ENCODE data around the gene MYO15A.

Gene MYO15A

GRCh38 chr17:18132711-18133110 is 24.2 kb downstream of the MYO15A start:
- DNase-seq, result no peak

- DNase-seq, result no peak
Observed at GRCh38 chr17:18136357-18136756, 27.8 kb downstream of the MYO15A start.

DNA sequence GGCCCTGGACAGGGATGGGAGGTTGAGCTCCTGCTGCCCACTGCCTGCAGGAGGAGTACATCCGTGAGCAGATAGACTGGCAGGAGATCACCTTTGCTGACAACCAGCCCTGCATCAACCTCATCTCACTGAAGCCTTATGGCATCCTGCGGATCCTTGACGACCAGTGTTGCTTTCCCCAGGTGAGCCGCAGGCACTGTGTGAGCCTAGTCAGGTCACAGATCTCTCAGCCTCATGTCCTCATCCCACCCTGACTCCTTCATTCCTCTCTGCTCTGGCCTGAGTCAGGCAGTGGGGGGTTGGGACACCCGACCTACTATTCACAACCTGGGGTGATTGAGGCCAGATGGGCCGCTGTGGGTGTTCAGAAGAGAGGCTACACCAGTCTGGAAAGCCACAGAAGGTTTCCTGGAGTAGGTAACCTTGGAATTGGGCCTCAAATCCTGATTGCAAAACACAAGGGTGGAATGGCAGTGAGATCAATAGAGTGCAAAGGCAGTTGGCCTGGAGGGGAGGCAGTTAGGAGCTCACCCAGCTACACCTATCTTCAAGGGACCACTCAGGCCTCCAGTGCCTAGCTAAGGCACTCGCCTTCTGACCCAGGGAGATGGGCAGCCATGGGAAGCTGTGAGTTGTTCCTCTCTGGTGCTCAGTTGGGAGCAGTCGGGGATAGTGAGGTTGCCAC is 29.7 kb downstream of the MYO15A start:
- DNase-seq, result no peak

DNA sequence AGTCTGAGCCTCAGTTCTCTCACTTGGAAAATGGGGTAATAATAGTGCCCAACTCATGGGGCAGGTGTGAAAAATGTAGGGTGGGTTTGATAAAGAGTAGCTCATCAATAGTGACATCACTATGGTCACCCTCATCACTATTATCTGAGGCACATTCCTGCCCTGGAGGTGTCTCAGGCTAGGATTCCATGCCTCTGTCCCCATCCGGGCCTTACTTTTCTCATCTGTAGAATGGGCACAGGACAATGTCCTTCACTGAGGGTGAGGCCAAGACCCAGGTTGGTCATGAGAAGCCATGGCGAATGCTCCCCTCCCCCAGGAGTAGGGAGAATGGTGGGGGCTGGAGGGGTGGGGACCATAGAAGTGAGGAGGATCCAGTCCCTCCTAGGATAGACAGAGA is 30.5 kb downstream of the MYO15A start:
- no peak for DNase-seq

GRCh38 chr17:18139498-18139897 is 30.9 kb downstream of the MYO15A start:
- DNase-seq, result no peak

DNA sequence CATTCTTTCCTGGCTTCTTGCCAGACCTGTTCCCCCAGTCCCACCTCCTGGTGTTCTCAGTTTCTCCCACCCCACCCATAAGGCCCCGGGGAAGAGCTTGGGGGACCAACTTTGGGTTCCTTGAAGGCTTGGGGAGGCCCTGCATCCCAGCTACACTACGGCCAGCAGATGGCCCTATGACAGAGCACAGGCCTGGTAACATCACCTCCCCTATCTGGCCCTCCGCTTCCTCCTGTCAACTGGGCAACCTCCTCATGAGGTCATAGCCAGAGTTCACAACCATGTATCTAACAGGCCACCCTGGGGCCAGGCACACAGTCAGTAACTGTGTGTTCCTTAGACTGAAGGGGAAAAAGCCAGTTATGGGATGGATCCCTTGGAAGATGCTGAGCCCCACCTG is 31.4 kb downstream of the MYO15A start:
- DNase-seq, result peak; percentile 33 to 60

- DNase-seq, result no peak
Observed at GRCh38 chr17:18140648-18141047, 32.1 kb downstream of the MYO15A start.

- peak; percentile 28 to 70 for DNase-seq
Observed at GRCh38 chr17:18141210-18141803, 32.8 kb downstream of the MYO15A start.

- no peak for DNase-seq
Observed at GRCh38 chr17:18142417-18142816, 33.9 kb downstream of the MYO15A start.

GRCh38 chr17:18143044-18143936 is 34.7 kb downstream of the MYO15A start:
- peak; percentile 50 to 69 for DNase-seq

- no peak for DNase-seq
Observed at GRCh38 chr17:18144261-18144660, 35.7 kb downstream of the MYO15A start.

GRCh38 chr17:18144855-18145254 is 36.3 kb downstream of the MYO15A start:
- DNase-seq, result no peak

GRCh38 chr17:18145811-18146210 is 37.3 kb downstream of the MYO15A start:
- DNase-seq, result no peak

GRCh38 chr17:18146259-18146658 is 37.7 kb downstream of the MYO15A start:
- no peak for DNase-seq

GRCh38 chr17:18146980-18147379 is 38.4 kb downstream of the MYO15A start:
- DNase-seq, result no peak

DNA sequence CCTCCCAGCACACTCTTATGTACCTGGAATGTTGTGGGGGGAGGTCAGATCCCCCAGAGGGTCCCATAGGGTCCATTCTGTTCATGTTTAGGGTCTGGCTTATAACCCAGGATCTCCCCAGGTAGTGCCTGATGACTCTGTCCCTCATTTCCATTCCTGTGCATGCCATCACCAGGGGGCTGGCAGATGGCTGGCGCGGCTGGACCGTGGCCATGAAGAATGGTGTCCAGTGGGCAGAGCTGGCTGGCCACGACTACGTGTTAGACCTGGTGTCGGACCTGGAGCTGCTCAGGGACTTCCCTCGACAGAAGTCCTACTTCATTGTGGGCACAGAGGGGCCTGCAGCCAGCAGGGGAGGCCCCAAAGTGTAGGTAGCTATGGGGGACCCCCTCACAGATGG is 40.0 kb downstream of the MYO15A start:
- DNase-seq, result no peak

- DNase-seq, result no peak
Observed at GRCh38 chr17:18151290-18151689, 42.7 kb downstream of the MYO15A start.

DNA sequence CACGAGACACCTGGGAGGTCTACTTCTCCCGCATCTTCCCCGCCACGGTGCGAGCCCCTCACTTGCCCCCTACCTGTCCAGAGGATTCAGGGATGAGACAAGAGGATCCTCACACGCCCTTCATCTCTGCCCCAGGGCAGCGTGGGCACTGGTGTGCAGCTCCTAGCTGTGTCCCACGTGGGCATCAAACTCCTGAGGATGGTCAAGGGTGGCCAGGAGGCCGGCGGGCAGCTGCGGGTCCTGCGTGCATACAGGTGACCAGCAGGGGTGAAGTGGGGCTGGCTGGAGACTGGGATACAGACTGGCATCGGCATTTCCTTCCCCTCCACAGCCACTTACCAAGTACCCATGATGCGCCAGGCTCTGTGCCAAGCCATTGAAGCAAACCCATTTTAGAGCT is 46.6 kb downstream of the MYO15A start:
- no peak for DNase-seq

DNA sequence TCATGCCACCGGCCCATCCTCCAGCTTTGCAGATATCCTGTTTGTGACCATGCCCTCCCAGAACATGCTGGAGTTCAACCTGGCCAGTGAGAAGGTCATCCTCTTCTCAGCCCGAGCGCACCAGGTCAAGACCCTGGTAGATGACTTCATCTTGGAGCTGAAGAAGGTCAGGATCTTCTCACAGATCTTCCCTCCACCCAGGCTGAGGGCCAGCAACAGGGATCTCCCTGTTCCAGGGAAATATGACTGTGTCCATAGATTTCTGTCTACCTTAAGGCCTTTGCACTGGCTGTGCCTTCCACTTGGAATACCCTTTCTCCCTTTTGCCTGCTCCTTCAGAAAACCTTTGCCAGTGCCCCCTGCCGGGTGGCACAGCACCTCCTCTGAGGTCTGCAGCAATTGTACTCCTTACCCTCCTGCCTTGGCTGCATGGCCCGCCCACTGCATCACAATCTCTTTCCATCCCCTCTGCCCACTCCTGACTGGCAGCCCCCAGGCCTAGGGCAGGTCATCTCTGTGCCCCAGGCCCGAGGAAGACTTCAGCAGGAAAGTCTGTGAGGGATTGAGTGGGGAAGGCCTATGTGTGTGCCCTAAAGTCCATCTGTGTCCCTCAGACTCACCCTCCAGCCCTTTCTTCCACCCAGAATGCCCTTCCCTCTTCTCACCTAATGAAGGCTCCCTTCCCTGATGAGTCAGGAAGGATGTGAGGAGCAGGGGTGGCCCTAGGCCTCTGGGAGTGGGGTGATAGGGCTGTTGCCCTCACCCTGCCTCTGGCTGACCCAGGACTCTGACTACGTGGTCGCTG is 47.8 kb downstream of the MYO15A start:
- peak in 1 of 2 experiments; percentile 28 for DNase-seq

DNA sequence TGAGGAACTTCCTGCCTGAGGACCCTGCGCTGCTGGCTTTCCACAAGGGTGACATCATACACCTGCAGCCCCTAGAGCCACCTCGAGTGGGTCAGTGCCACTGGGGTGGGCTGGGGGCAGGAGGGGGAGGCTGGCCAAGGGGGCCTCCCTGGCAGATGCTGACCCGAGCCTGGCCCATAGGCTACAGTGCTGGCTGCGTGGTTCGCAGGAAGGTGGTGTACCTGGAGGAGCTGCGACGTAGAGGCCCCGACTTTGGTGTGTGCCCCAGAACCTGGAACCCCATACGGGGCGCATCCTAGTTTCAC is 48.4 kb downstream of the MYO15A start:
- DNase-seq, result no peak

DNA sequence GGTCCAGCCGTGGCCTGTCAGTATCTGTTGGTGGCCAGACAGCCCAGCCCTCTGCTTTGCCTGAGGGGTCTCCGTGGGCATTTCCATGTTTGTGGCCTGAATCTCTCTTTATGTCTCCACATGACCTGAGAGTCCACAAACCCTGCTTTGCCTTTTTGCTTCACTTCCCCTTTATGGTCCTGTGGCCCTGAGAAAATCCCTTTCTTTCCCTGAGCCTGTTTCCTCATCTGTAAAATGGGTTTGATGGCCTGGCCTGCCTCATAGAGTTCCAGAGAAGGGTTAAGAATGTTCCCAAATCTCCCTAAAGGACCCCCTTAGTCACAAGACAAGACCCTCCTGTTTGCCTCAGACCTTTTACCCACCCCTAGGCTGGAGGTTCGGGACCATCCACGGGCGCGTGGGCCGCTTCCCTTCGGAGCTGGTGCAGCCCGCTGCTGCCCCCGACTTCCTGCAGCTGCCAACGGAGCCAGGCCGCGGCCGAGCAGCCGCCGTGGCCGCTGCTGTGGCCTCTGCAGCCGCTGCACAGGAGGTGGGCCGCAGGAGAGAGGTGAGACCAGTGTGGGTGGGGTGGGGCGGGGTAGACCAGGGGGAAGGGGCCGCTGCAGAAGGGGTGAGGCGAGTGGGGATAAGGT is 48.9 kb downstream of the MYO15A start:
- DNase-seq, result no peak

DNA sequence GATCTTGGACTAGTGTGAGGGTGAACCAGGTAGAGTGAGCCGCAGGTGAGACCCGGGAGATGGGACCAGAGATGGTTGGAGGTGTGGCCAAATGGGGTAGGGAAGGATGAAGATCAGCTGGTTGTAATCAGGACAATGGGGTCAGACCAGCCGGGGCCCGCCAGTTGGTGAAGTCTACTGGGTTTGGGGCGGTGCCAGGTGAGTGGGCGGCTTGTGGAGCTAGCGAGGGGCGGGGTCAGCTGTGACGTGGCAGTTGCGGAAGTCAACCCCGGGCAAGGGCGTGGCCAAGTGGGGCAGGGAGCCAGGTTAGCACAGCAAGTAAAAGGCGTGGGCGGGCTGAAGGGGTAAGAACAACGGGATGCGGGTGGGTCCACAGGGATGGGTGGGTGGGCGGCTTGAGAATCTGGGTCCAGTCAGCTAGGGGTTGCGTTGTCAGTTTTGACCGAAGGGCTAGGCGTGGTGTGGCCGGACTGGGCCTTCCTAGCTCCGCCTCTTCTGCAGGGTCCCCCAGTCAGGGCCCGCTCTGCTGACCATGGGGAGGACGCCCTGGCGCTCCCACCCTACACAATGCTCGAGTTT is 49.6 kb downstream of the MYO15A start:
- peak; percentile 88 to 97 for DNase-seq
